Neural cell (in vitro differentiated cells): ENCODE results near the gene SPATA45. TPM values are rescaled to one million over a fixed set of nuclear protein-coding genes. Genes with fewer than 3 reads are reported as not detected.

Experiments used
- H2AFZ ChIP-seq: fragments of 200-600, 300-800 bp; sonication (generic), shearing (Covaris generic); 2 replicates; pipeline ENCODE4 v1.6.0; 2014; ENCODE audit warnings: low read depth, mild to moderate bottlenecking, antibody characterized with exemption, low read length, moderate library complexity
- H3F3A ChIP-seq: fragments of 200-600 bp; shearing (Covaris generic); 2 replicates; pipeline ENCODE4 v1.6.1; 2016; ENCODE audit warnings: mild to moderate bottlenecking, moderate library complexity, mixed read lengths, antibody characterized with exemption, low read length; ENCODE audit not compliant: insufficient read depth, poor library complexity, severe bottlenecking
- H3K27ac ChIP-seq: fragments of 200-600, 300-800 bp; sonication (generic), shearing (Covaris generic); 2 replicates; pipeline ENCODE4 v1.5.1; 2014; ENCODE audit warnings: mild to moderate bottlenecking, low read length, moderate library complexity
- H3K27me3 ChIP-seq: fragments of 300-800, 200-600 bp; sonication (generic), shearing (Covaris generic); 2 replicates; pipeline ENCODE4 v1.6.0; 2014; ENCODE audit warnings: mild to moderate bottlenecking, low read depth, low read length, moderate library complexity; ENCODE audit not compliant: insufficient read depth
- H3K36me3 ChIP-seq: fragments of 300-800, 200-600 bp; sonication (generic), shearing (Covaris generic); 2 replicates; pipeline ENCODE4 v1.5.1; 2014; ENCODE audit warnings: mild to moderate bottlenecking, antibody characterized with exemption, low read length, moderate library complexity; ENCODE audit not compliant: insufficient read depth
- H3K4me2 ChIP-seq: fragments of 300-800, 200-600 bp; sonication (generic), shearing (Covaris generic); 2 replicates; pipeline ENCODE4 v1.6.0; 2014; ENCODE audit warnings: mild to moderate bottlenecking, low read length
- H3K4me3 ChIP-seq: fragments of 300-800, 200-600 bp; sonication (generic), shearing (Covaris generic); 2 replicates; pipeline ENCODE4 v1.5.1; 2014; ENCODE audit warnings: mild to moderate bottlenecking, low read length, moderate library complexity
- H3K79me2 ChIP-seq: fragments of 200-600 bp; shearing (Covaris generic); replicated peaks from 2 replicates; pipeline ENCODE4 v1.6.0; 2014; ENCODE audit warnings: mild to moderate bottlenecking, low read length, moderate library complexity; ENCODE audit not compliant: insufficient read depth
- H3K9ac ChIP-seq: fragments of 300-800, 200-600 bp; sonication (generic), shearing (Covaris generic); 2 replicates; pipeline ENCODE4 v1.6.1; 2016; ENCODE audit warnings: mild to moderate bottlenecking, low read length, mixed read lengths
- H3K9me2 ChIP-seq: fragments of 200-600 bp; shearing (Covaris generic); 2 replicates; pipeline ENCODE4 v1.6.1; 2016; ENCODE audit warnings: mild to moderate bottlenecking, low read length, mixed read lengths; ENCODE audit not compliant: insufficient read depth
- H3K9me3 ChIP-seq: fragments of 200-600, 300-800 bp; sonication (generic), shearing (Covaris generic); 2 replicates; pipeline ENCODE4 v1.6.1; 2016; ENCODE audit warnings: mild to moderate bottlenecking, mixed run types, low read length, moderate library complexity, mixed read lengths
- H4K20me1 ChIP-seq: fragments of 200-600 bp; shearing (Covaris generic); 2 replicates; pipeline ENCODE4 v1.6.1; 2016; ENCODE audit warnings: mild to moderate bottlenecking, mixed run types; ENCODE audit not compliant: insufficient read depth
- CTCF ChIP-seq: fragments of 450-650 bp; IDR thresholded peaks from 2 replicates; pipeline ENCODE4 v1.5.1; 2014; ENCODE audit warnings: antibody characterized with exemption, mild to moderate bottlenecking, moderate library complexity; ENCODE audit not compliant: poor library complexity, severe bottlenecking
- EP300 ChIP-seq: fragments of 450-650 bp; conservative IDR thresholded peaks from 2 replicates; pipeline ENCODE4 v1.6.1; 2014; ENCODE audit warnings: antibody characterized with exemption, mild to moderate bottlenecking, moderate library complexity; ENCODE audit not compliant: poor library complexity, severe bottlenecking
- EZH2 ChIP-seq: fragments of 200-600, 300-800 bp; shearing (Covaris generic), sonication (generic); IDR thresholded peaks from 2 replicates; pipeline ENCODE4 v1.6.1; 2014; ENCODE audit warnings: antibody characterized with exemption, low read length, borderline replicate concordance, mild to moderate bottlenecking; ENCODE audit not compliant: insufficient read depth, poor library complexity, severe bottlenecking
- MXI1 ChIP-seq: fragments of 450-650 bp; conservative IDR thresholded peaks from 2 replicates; pipeline ENCODE4 v1.6.1; 2014; ENCODE audit warnings: antibody characterized with exemption, mild to moderate bottlenecking; ENCODE audit not compliant: poor library complexity, severe bottlenecking
- POLR2AphosphoS5 ChIP-seq: IDR thresholded peaks from 2 replicates; pipeline ENCODE4 v1.6.1; 2012
- RAD21 ChIP-seq: fragments of 450-650 bp; conservative IDR thresholded peaks from 2 replicates; pipeline ENCODE4 v1.6.1; 2014; ENCODE audit warnings: antibody characterized with exemption, mild to moderate bottlenecking, moderate library complexity
- REST ChIP-seq: IDR thresholded peaks from 2 replicates; pipeline ENCODE4 v1.6.1; 2012; ENCODE audit warnings: borderline replicate concordance
- SMC3 ChIP-seq: fragments of 450-650 bp; conservative IDR thresholded peaks from 2 replicates; pipeline ENCODE4 v1.6.1; 2014; ENCODE audit warnings: antibody characterized with exemption, mild to moderate bottlenecking, moderate library complexity; ENCODE audit not compliant: poor library complexity
- TAF1 ChIP-seq: IDR thresholded peaks from 2 replicates; pipeline ENCODE4 v1.6.1; 2012; ENCODE audit warnings: low read depth
- polyA plus RNA-seq: library from polyadenylated mRNA; depleted of rRNA; stranded (reverse); fragments of >200 nt; gene quantifications from 2 replicates; pipeline ENCODE4 v1.2.3, GENCODE V29; 2014

Gene SPATA45
- polyA plus RNA-seq, 1 donor from 2014 or later, result not detected

- Histone ChIP-seq H3K79me2 (no peaks in the 10 kb centered on the region), H2AFZ (no peak overlapping the region), H3K9me3 (no peaks in the 10 kb centered on the region), H3K27me3 (no peaks in the 10 kb centered on the region), H3K36me3 (no peaks in the 10 kb centered on the region), H4K20me1 (no peaks in the 10 kb centered on the region), H3K9me2 (no peaks in the 10 kb centered on the region), H3F3A (no peaks in the 10 kb centered on the region), H3K27ac (no peak overlapping the region), H3K9ac (no peak overlapping the region), H3K4me2 (no peak overlapping the region), H3K4me3 (no peak overlapping the region)
- TF ChIP-seq MXI1 (no peak), EP300 (no peak), CTCF (no peak), POLR2AphosphoS5 (no peak), EZH2 (no peak), RAD21 (no peak), REST (no peak), SMC3 (no peak), TAF1 (no peak)
Observed at GRCh38 chr1:212827171-212827776, 20.2 kb downstream of the SPATA45 start.

- TF ChIP-seq SMC3, result no peak
- no peaks in the 10 kb centered on the region for H3K9me2 ChIP-seq
Observed at GRCh38 chr1:212825798-212826452, 21.5 kb downstream of the SPATA45 start.

More at GRCh38 chr1:212825798-212826452, 21.5 kb downstream of the SPATA45 start:
- Histone ChIP-seq H3K27ac (no peak overlapping the region), H3F3A (no peaks in the 10 kb centered on the region), H2AFZ (no peak overlapping the region), H3K79me2 (no peaks in the 10 kb centered on the region), H3K36me3 (no peaks in the 10 kb centered on the region), H4K20me1 (no peaks in the 10 kb centered on the region), H3K27me3 (no peaks in the 10 kb centered on the region), H3K9me3 (no peaks in the 10 kb centered on the region), H3K9ac (no peak overlapping the region), H3K4me3 (no peak overlapping the region), H3K4me2 (no peak overlapping the region)
